HCT116 (cell line): ENCODE results near the gene ABHD11.

Source experiments
- CEBPB ChIP-seq: IDR thresholded peaks from 2 replicates; pipeline ENCODE4 v1.6.1; 2012; ENCODE audit warnings: low read depth
- EGR1 ChIP-seq: IDR thresholded peaks from 2 replicates; pipeline ENCODE4 v1.6.1; 2012; ENCODE audit warnings: low read depth
- EZH2 ChIP-seq: fragments of 200-600 bp; sonication (generic); IDR thresholded peaks from 2 replicates; pipeline ENCODE4 v1.6.1; 2017; ENCODE audit warnings: antibody characterized with exemption, mixed run types
- JUND ChIP-seq: IDR thresholded peaks from 2 replicates; pipeline ENCODE4 v1.6.1; 2012
- POLR2A ChIP-seq: IDR thresholded peaks from 2 replicates; pipeline ENCODE4 v1.7.0; 2011; ENCODE audit warnings: borderline replicate concordance; ENCODE audit not compliant: insufficient read depth, insufficient read length; ENCODE audit errors: extremely low read depth
- POLR2AphosphoS5 ChIP-seq: IDR thresholded peaks from 2 replicates; pipeline ENCODE4 v1.6.1; 2011; ENCODE audit warnings: mild to moderate bottlenecking, low read depth, low read length, moderate library complexity
- RAD21 ChIP-seq: IDR thresholded peaks from 2 replicates; pipeline ENCODE4 v1.6.1; 2012; ENCODE audit warnings: low read depth, mild to moderate bottlenecking
- YY1 ChIP-seq: IDR thresholded peaks from 2 replicates; pipeline ENCODE4 v1.6.1; 2011; ENCODE audit warnings: low read length, low read depth, moderate library complexity, mild to moderate bottlenecking; ENCODE audit not compliant: insufficient replicate concordance; ENCODE audit errors: extremely low read depth
- TF ChIP-seq, protein P1 (sequence below), 3 experiments: fragments of 200-600 bp in 1 of 3; sonication (generic) in 1 of 3; IDR thresholded peaks in 2 of 3; conservative IDR thresholded peaks in 1 of 3; 2 replicates each; pipeline ENCODE4 v1.5.1; 2012 to 2017; ENCODE audit warnings: low read depth in 2 of 3, low read length in 2 of 3, antibody characterized with exemption in 1 of 3, borderline replicate concordance in 1 of 3, control low read depth in 1 of 3, mild to moderate bottlenecking in 1 of 3, mixed read lengths in 1 of 3, mixed run types in 1 of 3, moderate library complexity in 1 of 3; ENCODE audit not compliant: insufficient read depth in 1 of 3
- TF ChIP-seq, protein P2 (sequence below): IDR thresholded peaks from 2 replicates; pipeline ENCODE4 v1.6.1; 2011; ENCODE audit warnings: mild to moderate bottlenecking, low read length, moderate library complexity; ENCODE audit not compliant: insufficient replicate concordance; ENCODE audit errors: extremely low read depth
- TF ChIP-seq, protein P3 (sequence below): IDR thresholded peaks from 2 replicates; pipeline ENCODE4 v1.6.1; 2012

DNA sequence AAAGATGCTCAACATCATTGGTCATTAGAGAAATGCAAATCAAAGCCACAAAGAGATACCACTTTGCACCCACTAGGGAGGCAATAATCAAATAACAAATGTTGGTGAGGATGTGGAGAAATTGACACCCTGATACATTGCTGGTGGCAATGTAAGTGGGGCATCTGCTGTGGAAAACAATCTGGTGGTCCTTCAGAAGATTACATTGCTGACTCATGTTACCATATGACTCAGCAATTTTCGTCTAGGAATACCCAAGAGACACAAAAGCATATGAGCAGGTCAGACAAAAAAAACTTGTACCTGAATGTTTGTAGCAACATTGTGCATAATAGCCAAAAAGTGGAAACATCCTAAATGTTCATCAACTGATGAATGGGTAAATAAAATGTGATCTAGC is 36.3 kb upstream of the ABHD11 start:
- TF ChIP-seq, protein P1, sequence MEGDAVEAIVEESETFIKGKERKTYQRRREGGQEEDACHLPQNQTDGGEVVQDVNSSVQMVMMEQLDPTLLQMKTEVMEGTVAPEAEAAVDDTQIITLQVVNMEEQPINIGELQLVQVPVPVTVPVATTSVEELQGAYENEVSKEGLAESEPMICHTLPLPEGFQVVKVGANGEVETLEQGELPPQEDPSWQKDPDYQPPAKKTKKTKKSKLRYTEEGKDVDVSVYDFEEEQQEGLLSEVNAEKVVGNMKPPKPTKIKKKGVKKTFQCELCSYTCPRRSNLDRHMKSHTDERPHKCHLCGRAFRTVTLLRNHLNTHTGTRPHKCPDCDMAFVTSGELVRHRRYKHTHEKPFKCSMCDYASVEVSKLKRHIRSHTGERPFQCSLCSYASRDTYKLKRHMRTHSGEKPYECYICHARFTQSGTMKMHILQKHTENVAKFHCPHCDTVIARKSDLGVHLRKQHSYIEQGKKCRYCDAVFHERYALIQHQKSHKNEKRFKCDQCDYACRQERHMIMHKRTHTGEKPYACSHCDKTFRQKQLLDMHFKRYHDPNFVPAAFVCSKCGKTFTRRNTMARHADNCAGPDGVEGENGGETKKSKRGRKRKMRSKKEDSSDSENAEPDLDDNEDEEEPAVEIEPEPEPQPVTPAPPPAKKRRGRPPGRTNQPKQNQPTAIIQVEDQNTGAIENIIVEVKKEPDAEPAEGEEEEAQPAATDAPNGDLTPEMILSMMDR (IDR thresholded peaks at IDR 0.05 in 2 of 3, conservative IDR thresholded peaks at IDR 0.05 in 1 of 3; ENCODE audit: borderline replicate concordance in 1 of 3, insufficient read depth in 1 of 3, low read depth in 2 of 3, low read length in 2 of 3) = no peak
- no peak for TF ChIP-seq EZH2
- TF ChIP-seq POLR2AphosphoS5 = no peak
- no peak for TF ChIP-seq JUND
- no peak for TF ChIP-seq POLR2A
- no peak for TF ChIP-seq EGR1
- no peak for TF ChIP-seq YY1
- no peak for TF ChIP-seq RAD21
- no peak for TF ChIP-seq CEBPB
- TF ChIP-seq, protein P2, sequence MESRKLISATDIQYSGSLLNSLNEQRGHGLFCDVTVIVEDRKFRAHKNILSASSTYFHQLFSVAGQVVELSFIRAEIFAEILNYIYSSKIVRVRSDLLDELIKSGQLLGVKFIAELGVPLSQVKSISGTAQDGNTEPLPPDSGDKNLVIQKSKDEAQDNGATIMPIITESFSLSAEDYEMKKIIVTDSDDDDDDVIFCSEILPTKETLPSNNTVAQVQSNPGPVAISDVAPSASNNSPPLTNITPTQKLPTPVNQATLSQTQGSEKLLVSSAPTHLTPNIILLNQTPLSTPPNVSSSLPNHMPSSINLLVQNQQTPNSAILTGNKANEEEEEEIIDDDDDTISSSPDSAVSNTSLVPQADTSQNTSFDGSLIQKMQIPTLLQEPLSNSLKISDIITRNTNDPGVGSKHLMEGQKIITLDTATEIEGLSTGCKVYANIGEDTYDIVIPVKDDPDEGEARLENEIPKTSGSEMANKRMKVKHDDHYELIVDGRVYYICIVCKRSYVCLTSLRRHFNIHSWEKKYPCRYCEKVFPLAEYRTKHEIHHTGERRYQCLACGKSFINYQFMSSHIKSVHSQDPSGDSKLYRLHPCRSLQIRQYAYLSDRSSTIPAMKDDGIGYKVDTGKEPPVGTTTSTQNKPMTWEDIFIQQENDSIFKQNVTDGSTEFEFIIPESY = no peak
- TF ChIP-seq, protein P3, sequence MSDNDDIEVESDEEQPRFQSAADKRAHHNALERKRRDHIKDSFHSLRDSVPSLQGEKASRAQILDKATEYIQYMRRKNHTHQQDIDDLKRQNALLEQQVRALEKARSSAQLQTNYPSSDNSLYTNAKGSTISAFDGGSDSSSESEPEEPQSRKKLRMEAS = no peak
